K562 treated with DMSO at 1 percent for 24 hours (cell line): ENCODE measurements around the gene ATP12A. TPM values are rescaled to one million over a fixed set of nuclear protein-coding genes. Genes with fewer than 3 reads are reported as not detected.

Experiments used
- total RNA-seq: library from RNA; unstranded; fragments of 300-600 nt; gene quantifications from 2 replicates; pipeline ENCODE4 v1.2.3, GENCODE V29; 2022; ENCODE audit warnings: low read depth; ENCODE audit not compliant: insufficient read depth

Gene ATP12A
- total RNA-seq = not detected in 2 replicates

DNA sequence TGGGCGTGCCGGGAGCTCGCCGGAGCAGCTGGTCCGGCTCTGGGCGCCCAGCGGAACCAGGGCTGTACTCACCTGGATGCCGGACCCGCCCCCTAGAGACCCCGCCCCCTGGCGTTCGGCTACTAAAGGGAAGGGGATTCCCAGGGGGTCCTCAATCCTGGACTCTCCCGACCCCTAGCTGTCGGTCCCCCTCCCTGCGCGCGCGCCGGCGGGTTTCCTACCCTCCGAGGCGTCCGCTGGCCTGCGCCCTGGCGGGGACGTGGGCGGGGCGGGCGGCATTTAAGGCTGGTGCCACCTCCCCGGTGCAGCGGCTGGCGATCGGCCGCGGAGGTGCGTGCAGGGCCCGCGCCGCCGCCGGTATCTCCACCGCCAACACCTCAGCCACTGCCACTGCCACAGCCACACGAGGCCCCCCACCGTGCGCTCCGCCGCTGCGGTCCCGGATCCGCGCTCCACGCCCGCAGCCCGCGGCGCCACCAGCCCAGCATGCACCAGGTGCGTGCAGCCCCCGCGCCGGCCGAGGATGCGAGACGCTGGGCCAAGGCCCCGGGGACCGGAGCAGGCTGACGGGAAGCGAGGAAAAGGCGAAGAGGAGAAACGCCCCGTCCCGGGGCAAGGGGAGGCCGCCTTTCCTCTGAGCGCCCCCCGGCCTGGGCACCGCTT is at the start of gene ATP12A:
TSS of gene ATP12A (plus strand) at position 151 of the 663 bp plus-strand sequence. CDS start at position 487, 336 bp downstream.

Other genes with a start within 250 kb of the ATP12A start
- 31.8 and 34.2 TPM in 2 replicates for gene PARP4, start 167.6 kb upstream of the ATP12A start, total RNA-seq
- 0.58 and 0.79 TPM in 2 replicates for gene RNF17, start 83.8 kb downstream of the ATP12A start, total RNA-seq